KMS-11 (cell line): ENCODE results near the gene ITFG1.
A peak's percentile ranks its signal among the peaks of the same experiment; 100 is the strongest.

Experiments used
- H2AFZ ChIP-seq: fragments of 200-600 bp; sonication (generic); 2 replicates; pipeline ENCODE4 v1.6.1; 2016; ENCODE audit warnings: antibody characterized with exemption, mixed run types, low read depth
- H3K27ac ChIP-seq: fragments of 200-600 bp; sonication (generic); 2 replicates; pipeline ENCODE4 v1.6.1; 2016; ENCODE audit warnings: mild to moderate bottlenecking, mixed run types
- H3K27me3 ChIP-seq: fragments of 200-600 bp; sonication (generic); 2 replicates; pipeline ENCODE4 v1.6.1; 2017; ENCODE audit warnings: mild to moderate bottlenecking, low read depth, mixed run types, moderate library complexity; ENCODE audit not compliant: insufficient read depth
- H3K36me3 ChIP-seq: fragments of 200-600 bp; sonication (generic); 2 replicates; pipeline ENCODE4 v1.6.1; 2017; ENCODE audit warnings: mild to moderate bottlenecking, mixed run types; ENCODE audit not compliant: insufficient read depth
- H3K4me1 ChIP-seq: fragments of 200-600 bp; sonication (generic); 2 replicates; pipeline ENCODE4 v1.6.1; 2016; ENCODE audit warnings: mild to moderate bottlenecking, low read depth, mixed run types; ENCODE audit not compliant: poor library complexity, severe bottlenecking
- H3K4me2 ChIP-seq: fragments of 200-600 bp; sonication (generic); 2 replicates; pipeline ENCODE4 v1.7.0; 2016; ENCODE audit warnings: mild to moderate bottlenecking, mixed run types
- H3K4me3 ChIP-seq: fragments of 200-600 bp; sonication (generic); IDR thresholded peaks from 2 replicates; pipeline ENCODE4 v1.6.1; 2017; ENCODE audit warnings: low read depth, low read length, mixed read lengths; ENCODE audit not compliant: insufficient read depth
- H3K79me2 ChIP-seq: fragments of 200-600 bp; sonication (generic); 2 replicates; pipeline ENCODE4 v1.6.1; 2016; ENCODE audit warnings: low read depth, mixed run types; ENCODE audit not compliant: insufficient read depth
- H3K9ac ChIP-seq: fragments of 200-600 bp; sonication (generic); 2 replicates; pipeline ENCODE4 v1.6.1; 2016; ENCODE audit warnings: mild to moderate bottlenecking, mixed run types
- H4K20me1 ChIP-seq: fragments of 200-600 bp; sonication (generic); 2 replicates; pipeline ENCODE4 v1.6.1; 2016; ENCODE audit warnings: mild to moderate bottlenecking, mixed run types; ENCODE audit not compliant: insufficient read depth
- CTCF ChIP-seq: fragments of 200-600 bp; sonication (generic); conservative IDR thresholded peaks from 2 replicates; pipeline ENCODE4 v1.6.1; 2017; ENCODE audit warnings: low read depth, mild to moderate bottlenecking, antibody characterized with exemption, low read length, moderate library complexity, mixed read lengths

ITFG1 gene

GRCh38 chr16:47144559-47144877 lies 316.3 kb downstream of the ITFG1 start:
- Histone ChIP-seq H3K27ac (no peak overlapping the region), H3K36me3 (no peaks in the 10 kb centered on the region), H4K20me1 (peaks cover 5% of the 10 kb centered on the region; the same call in 1 of the 2 replicates), H3K4me1 (peaks cover 23% of the 10 kb centered on the region), H3K4me2 (peak overlapping the region; percentile 82), H3K79me2 (peaks cover 22% of the 10 kb centered on the region), H3K9ac (peak overlapping the region; percentile 42; the same call in 1 of the 2 replicates), H3K27me3 (no peaks in the 10 kb centered on the region), H3K4me3 (no peak overlapping the region), H2AFZ (peak overlapping the region; percentile 90)
- no peak; the same call in 1 of the 2 replicates for TF ChIP-seq CTCF

- H3K27me3 ChIP-seq = no peaks in the 10 kb centered on the region
- H3K27ac ChIP-seq = peak within 1 kb of the TSS; percentile 61
- H3K36me3 ChIP-seq = no peaks in the 10 kb centered on the region
- no peak within 1 kb of the TSS for H3K4me3 ChIP-seq
- H3K4me2 ChIP-seq = peak within 1 kb of the TSS; percentile 82
- peaks cover 26% of the 10 kb centered on the region for H3K79me2 ChIP-seq
- peak within 1 kb of the TSS; percentile 77 for H3K9ac ChIP-seq
- no peak; the same call in 1 of the 2 replicates for TF ChIP-seq CTCF
- peaks cover 5% of the 10 kb centered on the region; the same call in 1 of the 2 replicates for H4K20me1 ChIP-seq
- H3K4me1 ChIP-seq = peaks cover 23% of the 10 kb centered on the region
- H2AFZ ChIP-seq = peak within 1 kb of the TSS; percentile 90
Observed at GRCh38 chr16:47143677-47144558, 316.9 kb downstream of the ITFG1 start, which contains the start of gene NETO2. NETO2 (minus strand) TSS chr16:47143945; CDS start chr16:47143612, 333 bp downstream.

GRCh38 chr16:47142821-47143676 lies 317.8 kb downstream of the ITFG1 start:
- no peaks in the 10 kb centered on the region for H3K27me3 ChIP-seq
- peak overlapping the region; percentile 61 for H3K27ac ChIP-seq
- peak overlapping the region; percentile 51 for H3K4me2 ChIP-seq
- peak; percentile 47; the same call in 1 of the 2 replicates for TF ChIP-seq CTCF
- H3K4me3 ChIP-seq = no peak overlapping the region
- no peaks in the 10 kb centered on the region for H3K36me3 ChIP-seq
- H3K9ac ChIP-seq = peak overlapping the region; percentile 77
- H3K79me2 ChIP-seq = peaks cover 35% of the 10 kb centered on the region
- H4K20me1 ChIP-seq = peaks cover 5% of the 10 kb centered on the region; the same call in 1 of the 2 replicates
- peak overlapping the region; percentile 67 for H2AFZ ChIP-seq
- peaks cover 23% of the 10 kb centered on the region for H3K4me1 ChIP-seq

GRCh38 chr16:47142486-47142820 lies 318.4 kb downstream of the ITFG1 start:
- H3K4me1 ChIP-seq = peaks cover 23% of the 10 kb centered on the region
- H4K20me1 ChIP-seq = peaks cover 5% of the 10 kb centered on the region; the same call in 1 of the 2 replicates
- peak overlapping the region; percentile 51 for H3K4me2 ChIP-seq
- H3K27ac ChIP-seq = no peak overlapping the region
- TF ChIP-seq CTCF = no peak
- no peak overlapping the region for H3K4me3 ChIP-seq
- H3K36me3 ChIP-seq = no peaks in the 10 kb centered on the region
- no peaks in the 10 kb centered on the region for H3K27me3 ChIP-seq
- peak overlapping the region; percentile 77; the same call in 1 of the 2 replicates for H3K9ac ChIP-seq
- H3K79me2 ChIP-seq = peaks cover 41% of the 10 kb centered on the region
- peak overlapping the region; percentile 67 for H2AFZ ChIP-seq
